GM21576 (cell line): ENCODE data around the gene CWC15.
A peak's percentile ranks its signal among the peaks of the same experiment; 100 is the strongest.
"Not testable (repeated sequence)": the region's sequence is repeated elsewhere in the genome, so short reads cannot be mapped to it uniquely, and the experiment has no call there.

Experiments
- ATAC-seq: cut with Tn5 transposase; IDR thresholded peaks from one replicate; pipeline ENCODE4 v1.9.1; 2021; ENCODE audit warnings: mild to moderate bottlenecking, moderate library complexity; ENCODE audit not compliant: unreplicated experiment

CWC15 gene

DNA sequence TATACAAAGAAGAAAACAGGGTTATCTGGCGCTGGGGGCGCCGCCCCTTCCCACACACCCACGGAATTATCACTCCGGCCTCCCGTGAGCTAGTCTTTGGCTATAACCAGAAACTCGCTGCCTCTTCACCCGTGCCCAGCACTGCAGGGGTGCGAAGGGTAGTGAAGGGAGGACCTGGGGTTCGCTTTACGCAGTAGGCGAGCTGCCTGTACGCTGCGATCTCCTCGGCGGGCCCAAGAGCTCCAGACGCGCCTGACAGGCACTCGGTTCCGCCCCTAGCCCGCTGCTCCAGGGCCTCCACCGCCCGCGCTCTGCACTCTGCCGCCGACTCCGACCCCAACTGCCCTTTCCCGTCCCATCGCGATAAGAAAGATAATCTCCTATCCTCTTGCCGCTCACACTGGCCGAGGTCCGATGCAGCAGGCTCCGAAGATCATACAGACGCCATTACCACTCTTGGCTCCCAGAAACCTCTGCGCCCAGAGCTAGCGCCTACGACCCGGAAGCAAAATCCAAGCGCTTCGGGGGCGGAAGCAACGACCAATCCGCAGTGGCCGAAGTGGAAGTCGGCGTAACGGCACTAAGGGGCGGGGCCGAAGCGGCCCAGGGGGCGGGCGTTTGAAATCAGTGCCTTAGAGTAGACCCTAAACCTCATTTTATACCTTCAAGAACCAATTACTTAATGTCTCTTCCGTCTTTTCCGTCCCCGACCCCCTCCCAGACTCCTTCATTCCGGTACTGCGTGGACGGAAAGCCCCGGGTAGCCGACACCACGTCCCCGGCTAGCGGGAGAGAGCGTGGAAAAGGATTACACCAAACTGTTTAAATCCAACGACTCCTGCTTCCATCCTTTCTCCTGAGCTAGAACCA, at the start of gene CWC15, which contains the start of gene KDM4D:
Gene CWC15 (minus strand): TSS at position 458 of the 870 bp plus-strand sequence. CDS start 1,371 bp downstream, outside the sequence.
Gene KDM4D (plus strand): TSS at position 611 of the 870 bp plus-strand sequence. CDS start 23,664 bp downstream, outside the sequence.
- ATAC-seq: peak; percentile 100

DNA sequence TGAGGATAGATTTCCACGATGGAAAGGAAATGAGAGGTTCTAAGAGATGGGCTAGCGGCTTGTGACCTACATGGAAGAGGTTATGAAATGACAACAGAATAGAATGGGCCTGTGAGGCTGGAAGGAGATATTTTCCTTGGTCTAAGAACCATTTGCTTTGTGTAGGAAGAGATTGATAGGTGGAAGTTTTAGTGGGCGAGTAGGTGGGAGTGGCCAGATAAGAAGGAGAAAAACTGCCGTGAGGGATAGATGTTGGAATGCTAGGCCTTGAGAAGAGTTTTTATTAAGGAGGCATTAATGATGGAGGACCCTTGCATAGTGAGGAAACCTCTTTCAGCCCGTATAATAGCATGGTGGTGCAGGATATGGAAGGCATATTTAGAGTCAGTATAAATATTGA, 48.1 kb upstream of the CWC15 start:
- ATAC-seq: not testable (repeated sequence)

DNA sequence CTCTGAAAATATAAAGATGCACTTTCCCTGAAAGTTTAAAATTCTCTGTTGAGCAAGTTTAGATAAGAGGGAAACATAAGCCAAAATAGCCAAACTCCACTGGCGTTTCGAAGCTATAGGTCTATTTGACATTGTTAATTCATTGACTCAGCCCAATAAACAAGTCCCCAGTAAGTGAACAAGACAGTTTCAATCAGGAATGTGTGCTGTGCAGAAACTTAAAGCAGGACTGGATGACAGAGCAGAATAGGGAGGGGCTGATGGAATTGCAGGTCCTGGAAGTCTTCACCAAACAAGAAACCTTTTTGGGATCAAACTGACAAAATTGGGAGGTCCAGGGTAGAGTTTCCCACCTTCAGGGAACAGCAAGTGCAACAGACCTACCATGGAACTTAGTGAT, 42.8 kb upstream of the CWC15 start:
- ATAC-seq: no peak

DNA sequence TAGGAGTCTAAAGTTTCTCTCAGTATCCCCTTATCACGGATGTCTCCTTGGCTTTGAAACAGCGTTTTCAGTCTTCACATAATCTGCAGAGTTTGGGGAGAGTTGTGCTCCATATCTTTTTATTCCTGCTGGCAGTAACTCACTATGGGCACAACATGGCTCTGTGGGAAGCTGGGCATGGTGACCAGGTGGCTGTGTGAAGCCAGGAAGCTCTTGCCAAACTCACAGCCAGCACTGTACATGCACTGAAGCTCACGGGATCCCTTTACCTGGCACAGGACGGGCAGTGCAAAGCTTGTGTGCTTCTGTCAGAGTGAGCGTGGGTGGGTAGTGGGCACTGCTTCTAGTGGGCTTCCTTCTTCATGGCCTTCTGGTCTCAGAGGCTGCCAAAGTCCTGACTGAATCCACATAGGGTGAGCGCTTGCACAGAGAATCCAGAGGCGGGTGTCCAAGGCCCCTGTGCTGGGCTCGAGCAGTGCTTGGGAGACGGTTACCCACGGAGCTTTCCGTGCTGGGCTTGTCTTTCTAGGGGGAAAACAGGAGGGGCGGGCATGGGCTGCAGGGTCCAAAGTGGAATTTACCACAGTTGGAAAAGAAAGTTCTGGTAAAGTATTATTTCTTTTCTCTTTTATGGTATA, 40.9 kb upstream of the CWC15 start:
- ATAC-seq: no peak

DNA sequence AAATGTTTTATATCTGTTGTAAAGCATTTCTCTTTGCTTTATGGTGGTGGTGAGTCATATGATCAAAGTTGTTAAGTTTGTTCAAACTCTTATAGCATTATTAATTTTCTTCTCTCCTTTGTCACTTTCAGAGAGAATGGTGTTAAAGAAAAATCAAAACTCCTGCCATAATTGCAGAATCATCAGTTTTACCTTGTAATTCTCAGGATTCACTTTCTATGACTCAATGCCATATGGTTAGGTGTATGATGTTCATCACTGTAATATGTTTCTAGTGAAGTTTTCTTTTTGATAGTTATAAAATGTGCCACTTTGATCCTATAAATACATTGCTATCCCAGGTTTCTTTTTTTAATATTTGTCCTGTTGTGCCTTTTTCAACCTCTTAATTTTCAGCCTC, 38.0 kb upstream of the CWC15 start:
- ATAC-seq: no peak

DNA sequence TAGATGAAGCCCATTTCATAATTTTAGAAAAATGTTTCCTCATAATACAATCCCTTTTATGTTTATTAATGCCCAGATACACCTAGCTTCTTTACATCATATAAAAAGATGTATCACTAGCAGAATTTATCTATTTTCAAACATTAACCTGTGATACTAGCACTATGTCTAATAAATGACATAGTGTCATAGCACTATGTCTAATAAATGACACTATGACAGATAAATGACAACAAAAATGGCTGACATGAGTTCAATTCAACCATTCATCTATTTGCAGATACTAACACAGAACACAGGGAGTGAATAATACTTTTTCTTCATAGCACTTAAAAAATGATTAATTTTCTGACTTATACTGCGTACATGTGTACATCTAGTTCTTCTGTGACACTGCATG, 32.3 kb upstream of the CWC15 start:
- no peak for ATAC-seq

DNA sequence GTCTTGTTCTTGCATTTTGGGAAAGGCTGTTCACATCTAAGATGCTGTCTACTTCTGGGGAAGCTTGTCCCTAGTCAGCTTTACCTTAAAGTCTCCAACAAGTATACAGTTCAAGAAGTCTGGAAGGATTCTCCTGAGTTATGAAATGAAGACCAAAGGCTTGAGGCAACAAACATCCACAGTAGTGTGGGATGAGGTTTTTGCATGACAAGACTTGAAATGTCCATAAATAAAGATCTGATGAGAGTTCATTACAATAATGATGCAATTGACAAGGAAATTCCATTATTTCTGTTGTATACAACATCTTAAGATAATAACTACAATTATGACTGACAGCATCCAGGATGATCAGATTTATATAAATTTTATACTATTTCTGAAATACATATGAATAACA, 30.4 kb upstream of the CWC15 start:
- no peak for ATAC-seq

DNA sequence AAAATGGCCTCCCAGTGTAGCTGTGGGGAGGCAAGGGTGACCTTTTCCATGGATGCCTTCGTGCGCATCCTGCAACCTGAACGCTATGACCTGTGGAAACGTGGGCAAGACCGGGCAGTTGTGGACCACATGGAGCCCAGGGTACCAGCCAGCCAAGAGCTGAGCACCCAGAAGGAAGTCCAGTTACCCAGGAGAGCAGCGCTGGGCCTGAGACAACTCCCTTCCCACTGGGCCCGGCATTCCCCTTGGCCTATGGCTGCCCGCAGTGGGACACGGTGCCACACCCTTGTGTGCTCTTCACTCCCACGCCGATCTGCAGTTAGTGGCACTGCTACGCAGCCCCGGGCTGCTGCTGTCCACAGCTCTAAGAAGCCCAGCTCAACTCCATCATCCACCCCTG, 24.9 kb upstream of the CWC15 start:
- ATAC-seq: no peak

DNA sequence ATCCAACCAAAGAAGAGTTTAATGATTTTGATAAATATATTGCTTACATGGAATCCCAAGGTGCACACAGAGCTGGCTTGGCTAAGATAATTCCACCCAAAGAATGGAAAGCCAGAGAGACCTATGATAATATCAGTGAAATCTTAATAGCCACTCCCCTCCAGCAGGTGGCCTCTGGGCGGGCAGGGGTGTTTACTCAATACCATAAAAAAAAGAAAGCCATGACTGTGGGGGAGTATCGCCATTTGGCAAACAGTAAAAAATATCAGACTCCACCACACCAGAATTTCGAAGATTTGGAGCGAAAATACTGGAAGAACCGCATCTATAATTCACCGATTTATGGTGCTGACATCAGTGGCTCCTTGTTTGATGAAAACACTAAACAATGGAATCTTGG, 24.1 kb upstream of the CWC15 start:
- ATAC-seq: no peak

DNA sequence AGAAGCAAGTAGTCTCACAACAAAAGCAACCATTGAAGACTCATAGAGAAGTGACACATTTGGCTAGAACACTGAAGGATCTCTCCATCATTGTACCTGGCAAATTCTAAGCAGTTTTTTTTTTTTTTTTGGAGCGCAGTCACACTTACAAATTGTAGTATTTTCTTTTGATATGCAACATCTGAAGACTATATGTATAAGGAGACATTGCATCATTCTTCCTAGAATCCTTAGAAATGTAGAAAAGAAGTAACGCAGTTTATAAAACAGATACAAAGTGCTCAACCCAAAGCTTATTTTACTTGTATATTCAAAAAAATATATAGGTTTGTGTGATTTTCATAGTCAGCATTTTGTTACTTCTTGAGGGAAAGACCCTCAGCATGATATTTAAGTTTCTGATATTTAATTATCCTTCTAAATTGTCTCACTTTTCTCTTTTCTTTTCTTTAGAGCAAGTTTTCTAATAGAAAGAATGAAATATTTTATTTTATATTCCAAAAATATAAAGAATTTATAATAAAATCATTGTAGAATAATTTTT, 20.1 kb upstream of the CWC15 start:
- ATAC-seq: no peak

DNA sequence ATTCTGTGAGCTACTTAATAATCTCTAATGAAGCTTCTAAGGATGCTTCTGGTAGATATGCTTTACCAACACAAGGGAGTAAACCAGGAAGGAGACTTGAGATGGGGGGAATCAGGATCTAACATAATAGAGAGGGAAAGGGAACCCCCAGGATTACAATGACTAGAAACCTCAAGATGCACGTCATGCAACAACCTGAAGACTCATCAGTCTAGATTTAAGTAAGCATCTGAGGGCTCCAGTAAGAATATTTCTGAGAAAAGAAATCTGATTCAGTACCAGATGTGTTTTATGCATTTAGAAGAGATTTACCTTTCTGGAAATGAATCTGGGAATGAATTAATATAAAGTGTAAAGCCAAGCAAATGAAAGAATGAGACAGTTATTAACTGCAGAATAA, 15.4 kb upstream of the CWC15 start:
- ATAC-seq: no peak

DNA sequence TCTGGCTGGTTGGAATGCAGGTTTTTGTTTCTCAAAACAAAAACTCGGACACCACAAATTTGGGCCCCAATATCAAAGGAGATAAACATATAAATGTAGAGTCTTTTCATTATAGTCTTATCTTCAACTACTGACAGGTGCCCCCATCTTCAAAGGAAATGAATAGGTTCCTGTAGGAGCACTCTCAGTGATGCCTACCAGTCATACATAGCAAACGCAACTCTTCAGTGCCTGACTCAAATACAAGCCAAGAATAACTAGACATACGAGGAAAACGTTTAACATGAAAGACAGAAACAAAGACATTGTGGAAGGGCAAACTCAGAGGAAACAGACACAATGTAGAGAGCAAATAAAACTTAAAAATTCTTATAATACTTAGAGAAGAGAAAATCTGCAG, 14.0 kb upstream of the CWC15 start:
- no peak for ATAC-seq

DNA sequence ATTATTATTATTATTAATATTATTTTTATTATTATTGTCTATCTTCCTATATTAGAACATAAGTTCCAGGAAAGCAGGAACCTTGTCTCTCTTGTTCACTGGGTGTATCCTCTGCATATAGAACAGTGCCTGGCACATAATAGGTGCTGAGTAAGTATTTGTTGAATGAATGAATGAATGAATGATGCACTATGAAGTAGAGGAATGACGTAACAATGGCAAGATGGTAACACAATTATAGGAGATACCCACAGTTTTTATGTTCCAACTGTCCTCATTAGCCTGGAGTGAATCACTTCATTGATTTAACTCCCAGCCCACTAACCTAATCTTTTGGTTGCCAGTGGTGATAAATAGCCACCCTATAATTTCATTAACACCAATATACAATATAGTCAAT, 2.2 kb upstream of the CWC15 start:
- ATAC-seq: no peak

DNA sequence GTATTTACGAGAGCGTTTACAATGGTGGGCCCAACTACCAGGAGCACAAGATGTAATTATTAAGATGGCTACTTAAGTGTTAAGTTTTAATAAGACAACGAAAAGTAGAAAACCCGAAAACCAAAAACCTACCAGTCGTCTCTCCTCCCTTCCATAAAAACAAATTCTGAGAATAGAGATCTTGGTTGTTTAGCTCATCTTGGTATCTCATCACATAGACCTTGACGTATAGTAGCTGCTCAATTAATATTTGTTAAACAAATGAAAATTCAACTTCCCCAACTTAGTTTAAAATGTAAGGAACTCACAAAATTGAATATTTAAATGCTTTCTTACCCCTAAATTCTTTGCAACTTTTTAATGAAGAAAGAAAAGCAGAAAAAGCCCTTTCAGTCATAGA, 822 bp upstream of the CWC15 start:
- no peak for ATAC-seq

DNA sequence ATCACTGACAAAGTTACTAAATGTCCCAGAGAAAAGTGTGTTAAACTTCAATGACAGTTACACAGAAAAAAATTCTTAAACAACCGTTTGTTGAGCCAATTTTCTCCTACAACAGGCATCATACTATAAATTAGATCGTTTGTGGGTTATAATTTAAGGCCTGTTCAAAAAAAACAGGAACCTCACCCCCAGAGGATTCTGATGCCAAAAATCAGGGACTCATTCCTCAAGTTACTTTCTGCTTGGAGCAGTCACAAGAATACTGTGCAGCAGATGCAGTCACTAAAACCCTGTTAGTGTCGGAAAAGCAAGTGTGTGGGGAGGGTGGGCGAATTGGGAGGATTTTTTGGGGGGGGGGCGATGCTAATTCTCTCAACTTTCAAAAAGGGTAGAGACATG, 657 bp downstream of the CWC15 start:
- no peak for ATAC-seq

DNA sequence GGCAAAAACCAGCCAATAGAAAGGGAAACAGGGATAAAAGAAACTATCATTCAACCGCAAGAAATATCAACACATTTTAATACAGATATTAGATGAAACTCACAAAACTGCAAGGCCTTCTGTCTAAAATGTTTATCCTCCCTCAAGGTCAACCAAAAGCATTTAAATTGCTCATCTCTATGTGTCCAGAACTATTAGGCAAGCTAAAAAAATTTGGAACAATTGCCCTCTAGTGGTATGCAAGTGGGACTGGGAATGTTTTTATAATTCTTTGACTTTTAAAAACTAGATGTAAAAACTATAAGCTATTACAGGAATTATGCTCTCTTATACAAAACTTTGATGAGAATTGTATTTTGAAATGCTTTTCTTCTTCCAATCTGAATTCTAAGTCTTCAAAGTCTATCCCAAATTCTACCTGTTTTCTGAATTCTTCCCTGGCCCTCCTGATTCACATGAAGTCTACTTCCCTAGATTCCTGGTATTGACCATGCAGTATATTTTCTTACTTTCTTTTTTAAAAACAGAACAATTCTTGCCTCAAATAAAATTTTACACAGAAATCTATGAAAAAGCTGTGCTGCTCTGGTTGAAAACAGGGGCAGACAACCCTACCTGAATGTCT, 4.9 kb downstream of the CWC15 start:
- no peak for ATAC-seq

DNA sequence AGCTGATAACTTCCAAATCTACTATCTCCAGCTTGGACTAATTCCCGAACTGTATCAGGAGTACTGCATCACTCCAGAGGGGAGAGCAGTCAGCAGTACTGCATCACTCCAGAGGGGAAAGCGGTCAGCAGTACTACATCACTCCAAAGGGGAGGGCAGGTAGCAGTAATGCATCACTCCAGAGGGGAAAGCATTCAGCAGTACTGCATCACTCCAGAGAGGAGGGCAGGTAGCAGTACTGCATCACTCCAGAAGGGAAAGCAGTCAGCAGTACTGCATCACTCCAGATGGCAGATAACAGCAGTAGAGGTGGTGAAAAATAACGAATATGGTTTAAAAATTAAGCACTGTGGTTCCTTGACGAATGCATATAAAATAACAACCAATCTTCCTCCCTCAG, 8.4 kb downstream of the CWC15 start:
- no peak for ATAC-seq

DNA sequence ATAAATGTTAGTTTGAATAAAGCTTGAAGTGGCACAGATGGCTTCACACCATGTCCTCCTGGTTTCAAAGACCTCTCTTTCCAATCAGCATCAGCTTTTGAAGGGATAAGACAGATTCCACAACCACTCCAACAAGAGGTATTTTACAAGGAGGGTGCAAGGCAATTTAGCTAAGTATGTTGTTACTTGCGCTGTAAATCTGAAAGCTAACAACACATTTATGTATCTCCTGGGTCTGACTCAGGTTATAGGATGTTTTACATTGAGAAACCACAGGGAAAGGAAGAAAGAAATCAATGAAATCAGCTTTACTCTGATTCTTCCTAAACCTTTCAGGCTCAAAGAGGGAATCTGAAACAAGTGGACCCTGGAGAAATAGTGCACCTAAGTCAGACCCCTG, 12.1 kb downstream of the CWC15 start:
- ATAC-seq: no peak

DNA sequence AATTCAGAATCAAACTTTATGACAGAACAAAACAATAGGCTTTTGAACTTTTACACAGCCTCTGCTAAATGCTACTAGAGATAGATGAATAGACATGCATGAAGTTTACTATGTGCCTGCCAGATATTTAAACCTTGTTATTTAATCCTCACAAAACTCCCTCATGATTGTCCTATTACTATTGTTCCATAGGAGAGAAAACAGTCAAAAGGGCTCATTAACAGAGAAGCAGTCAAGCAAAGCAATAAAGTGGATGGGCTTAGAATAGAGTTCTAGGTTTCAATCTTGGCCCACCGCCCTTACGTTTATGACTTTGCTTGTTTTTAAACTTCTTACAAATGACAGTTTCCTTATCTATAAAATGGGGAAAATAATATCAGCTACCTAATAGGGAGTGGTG, 12.9 kb downstream of the CWC15 start:
- ATAC-seq: no peak

DNA sequence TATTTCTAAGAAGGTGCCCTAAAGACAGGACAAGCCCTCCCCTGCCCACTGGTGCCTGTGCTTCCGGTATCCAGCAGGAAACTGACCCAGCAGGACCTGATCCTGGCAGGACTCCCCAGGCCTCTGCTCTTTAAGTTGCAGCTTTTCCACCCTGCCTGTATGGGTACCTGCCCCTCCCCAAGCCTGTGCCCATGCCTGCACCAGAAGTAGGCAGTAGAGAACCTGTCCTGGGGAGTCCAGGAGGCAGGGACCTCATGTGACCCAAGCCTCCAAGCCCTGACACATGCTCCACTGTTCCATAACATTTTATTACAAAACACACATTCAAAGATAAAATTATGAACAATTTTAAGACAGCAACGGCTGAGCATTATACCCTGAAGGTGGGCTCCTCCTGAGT, 14.2 kb downstream of the CWC15 start:
- no peak for ATAC-seq

DNA sequence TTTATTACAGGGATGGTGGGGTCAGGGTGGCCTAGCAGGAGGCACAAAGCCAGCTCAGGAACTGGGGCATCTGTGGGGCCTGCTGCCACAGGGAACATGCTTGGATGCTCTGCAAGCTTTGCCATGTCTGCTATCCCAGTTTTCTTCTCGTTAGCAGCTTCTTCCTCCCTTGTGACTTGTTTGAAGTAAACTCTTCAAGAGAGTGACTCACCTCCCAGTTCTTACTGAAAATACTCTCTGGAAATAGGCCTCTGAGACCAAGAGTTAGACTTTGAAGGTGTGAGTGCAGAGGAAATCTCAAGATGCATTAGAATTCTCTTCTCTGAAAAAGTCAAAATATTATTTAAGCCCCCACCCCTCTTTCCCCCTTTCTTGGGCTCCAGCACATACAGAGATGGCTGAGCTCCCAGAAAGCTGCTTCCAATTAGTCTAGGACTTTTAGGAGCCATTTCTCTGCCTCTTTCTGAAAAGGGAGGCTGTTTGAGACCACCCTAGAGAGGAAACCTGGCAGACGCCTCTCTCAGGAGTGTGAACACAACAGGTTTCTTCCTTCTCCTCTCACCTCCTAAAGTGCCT, 15.1 kb downstream of the CWC15 start:
- no peak for ATAC-seq
